CD1c-positive myeloid dendritic cell (primary cell): Measurements from ENCODE around the gene ARPC5L.
A peak's percentile ranks its signal among the peaks of the same experiment; 100 is the strongest.
"Not testable (repeated sequence)": the region's sequence is repeated elsewhere in the genome, so short reads cannot be mapped to it uniquely, and the experiment has no call there.

Experiments used
- DNase-seq: peaks from one replicate; pipeline ENCODE4 v3.0.0-alpha.2; 2016; ENCODE audit errors: extremely low spot score

The ARPC5L gene

GRCh38 chr9:124861342-124862229 is at the start of gene ARPC5L, which contains the start of gene RPL35:
Gene ARPC5L (plus strand): TSS chr9:124862130. CDS start chr9:124869291, 7,161 bp downstream.
Gene RPL35 (minus strand): TSS chr9:124861957. CDS start chr9:124861912, 45 bp downstream.
- DNase-seq, result peak; percentile 98

GRCh38 chr9:124812441-124812876 is 49.5 kb upstream of the ARPC5L start:
- no peak for DNase-seq

- no peak for DNase-seq
These were observed 48.9 kb upstream of the ARPC5L start for GRCh38 chr9:124813041-124813440.

GRCh38 chr9:124813501-124814163 is 48.3 kb upstream of the ARPC5L start:
- peak; percentile 14 for DNase-seq

GRCh38 chr9:124814164-124814535 is 47.8 kb upstream of the ARPC5L start:
- DNase-seq, result no peak

GRCh38 chr9:124815601-124816000 is 46.3 kb upstream of the ARPC5L start:
- no peak for DNase-seq

- no peak for DNase-seq
These were observed 43.3 kb upstream of the ARPC5L start for GRCh38 chr9:124818431-124819281.

GRCh38 chr9:124820698-124821623 is 41.0 kb upstream of the ARPC5L start:
- DNase-seq, result no peak

- DNase-seq, result no peak
These were observed 33.2 kb upstream of the ARPC5L start for GRCh38 chr9:124828489-124829333.

GRCh38 chr9:124829334-124829669 is 32.6 kb upstream of the ARPC5L start:
- no peak for DNase-seq

- no peak for DNase-seq
These were observed 31.3 kb upstream of the ARPC5L start for GRCh38 chr9:124830593-124830992.

- no peak for DNase-seq
These were observed 30.1 kb upstream of the ARPC5L start for GRCh38 chr9:124831642-124832364.

- DNase-seq, result no peak
These were observed 27.3 kb upstream of the ARPC5L start for GRCh38 chr9:124834591-124834990.

- no peak for DNase-seq
These were observed 26.8 kb upstream of the ARPC5L start for GRCh38 chr9:124835026-124835557.

- DNase-seq, result not testable (repeated sequence)
These were observed 23.8 kb upstream of the ARPC5L start for GRCh38 chr9:124838132-124838531.

GRCh38 chr9:124838567-124839275 is 23.2 kb upstream of the ARPC5L start:
- DNase-seq, result not testable (repeated sequence)

- DNase-seq, result peak; percentile 13
These were observed 22.2 kb upstream of the ARPC5L start for GRCh38 chr9:124839612-124840299.
